HG02884 (cell line): ENCODE measurements around the gene SLC26A4.

Experiments used
- ATAC-seq: cut with Tn5 transposase; IDR thresholded peaks from one replicate; pipeline ENCODE4 v1.9.1; 2021; ENCODE audit warnings: mild to moderate bottlenecking, moderate library complexity; ENCODE audit not compliant: unreplicated experiment

The SLC26A4 gene

GRCh38 chr7:107659666-107660065, 962 bp upstream of the SLC26A4 start:
- no peak for ATAC-seq

- no peak for ATAC-seq
Measured at GRCh38 chr7:107661081-107661864, 645 bp downstream of the SLC26A4 start.

GRCh38 chr7:107661865-107662379, 1.3 kb downstream of the SLC26A4 start:
- no peak for ATAC-seq

GRCh38 chr7:107663196-107663595, 2.6 kb downstream of the SLC26A4 start:
- no peak for ATAC-seq

GRCh38 chr7:107666790-107667189, 6.2 kb downstream of the SLC26A4 start:
- ATAC-seq = no peak

GRCh38 chr7:107667341-107667740, 6.7 kb downstream of the SLC26A4 start:
- ATAC-seq = no peak

- no peak for ATAC-seq
Measured at GRCh38 chr7:107668296-107668695, 7.7 kb downstream of the SLC26A4 start.

GRCh38 chr7:107672183-107672582, 11.6 kb downstream of the SLC26A4 start:
- ATAC-seq = no peak

- no peak for ATAC-seq
Measured at GRCh38 chr7:107676249-107676648, 15.6 kb downstream of the SLC26A4 start.

- no peak for ATAC-seq
Measured at GRCh38 chr7:107678110-107678753, 17.6 kb downstream of the SLC26A4 start.

- ATAC-seq = no peak
Measured at GRCh38 chr7:107680478-107680877, 19.9 kb downstream of the SLC26A4 start.

- ATAC-seq = no peak
Measured at GRCh38 chr7:107682886-107683285, 22.3 kb downstream of the SLC26A4 start.

- ATAC-seq = no peak
Measured at GRCh38 chr7:107684287-107684686, 23.7 kb downstream of the SLC26A4 start.

GRCh38 chr7:107684947-107685463, 24.4 kb downstream of the SLC26A4 start:
- no peak for ATAC-seq

- ATAC-seq = no peak
Measured at GRCh38 chr7:107686816-107687387, 26.3 kb downstream of the SLC26A4 start.

- ATAC-seq = no peak
Measured at GRCh38 chr7:107687656-107688055, 27.0 kb downstream of the SLC26A4 start.

- ATAC-seq = no peak
Measured at GRCh38 chr7:107689553-107689952, 28.9 kb downstream of the SLC26A4 start.

- ATAC-seq = no peak
Measured at GRCh38 chr7:107690084-107690483, 29.5 kb downstream of the SLC26A4 start.

- ATAC-seq = no peak
Measured at GRCh38 chr7:107690611-107691010, 30.0 kb downstream of the SLC26A4 start.

- no peak for ATAC-seq
Measured at GRCh38 chr7:107691716-107692115, 31.1 kb downstream of the SLC26A4 start.

GRCh38 chr7:107692501-107692900, 31.9 kb downstream of the SLC26A4 start:
- no peak for ATAC-seq

- ATAC-seq = no peak
Measured at GRCh38 chr7:107693396-107693795, 32.8 kb downstream of the SLC26A4 start.
